Esophagus mucosa (tissue), 1 donor: ENCODE data around the gene SCO2. TPM values are rescaled to one million over a fixed set of nuclear protein-coding genes. Genes with fewer than 3 reads are reported as not detected.
A peak's percentile ranks its signal among the peaks of the same experiment; 100 is the strongest.

ENCODE experiments used
- ATAC-seq: fragments of 200-7000 bp; cut with Tn5 transposase; one replicate; pipeline ENCODE4 v1.9.1; 2020
- total RNA-seq: library from RNA; stranded (reverse); gene quantifications from one replicate; pipeline ENCODE4 v1.2.4, GENCODE V29; 2023
- donor health status: DM: yes; HTN: yes; CAD: no.

The SCO2 gene
- total RNA-seq, 1 donor from 2014 or later: 1.2 TPM

- ATAC-seq: no peak
These were observed 6.8 kb downstream of the SCO2 start for GRCh38 chr22:50518606-50519005.

DNA sequence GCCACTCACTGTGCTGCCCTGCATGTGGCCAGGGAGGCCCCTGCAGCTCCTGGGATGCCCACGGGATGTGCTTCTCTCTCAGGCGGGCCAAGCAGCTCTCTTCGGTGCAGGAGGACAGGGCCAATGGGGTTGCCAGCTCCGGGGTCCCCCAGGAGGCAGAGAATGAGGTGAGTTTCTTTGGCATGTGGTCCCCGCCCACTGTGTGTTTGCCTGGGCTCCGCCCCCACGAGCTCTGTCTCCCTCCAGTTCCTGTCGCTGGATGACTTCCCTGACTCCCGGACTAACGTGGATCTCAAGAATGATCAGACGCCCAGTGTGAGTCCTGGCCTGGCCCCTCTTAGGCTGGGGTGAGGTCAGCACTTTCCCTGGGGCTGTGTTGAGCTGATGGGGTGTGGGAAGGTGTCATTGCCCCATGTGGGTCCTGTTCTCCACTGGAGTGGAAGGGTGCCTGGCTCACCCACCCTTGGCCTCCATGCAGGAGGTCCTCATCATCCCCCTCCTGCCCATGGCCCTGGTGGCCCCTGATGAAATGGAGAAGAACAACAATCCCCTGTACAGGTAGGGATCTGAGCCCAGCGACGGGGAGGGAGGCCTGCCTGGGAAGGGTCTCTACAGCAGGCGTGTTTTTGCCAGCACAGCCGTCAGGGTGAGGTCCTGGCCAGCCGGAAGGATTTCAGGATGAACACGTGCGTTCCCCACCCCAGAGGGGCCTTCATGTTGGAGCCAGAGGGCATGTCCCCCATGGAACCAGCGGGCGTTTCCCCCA, 7.7 kb downstream of the SCO2 start:
- ATAC-seq: no peak

- no peak for ATAC-seq
These were observed 8.5 kb downstream of the SCO2 start for GRCh38 chr22:50516891-50517290.

DNA sequence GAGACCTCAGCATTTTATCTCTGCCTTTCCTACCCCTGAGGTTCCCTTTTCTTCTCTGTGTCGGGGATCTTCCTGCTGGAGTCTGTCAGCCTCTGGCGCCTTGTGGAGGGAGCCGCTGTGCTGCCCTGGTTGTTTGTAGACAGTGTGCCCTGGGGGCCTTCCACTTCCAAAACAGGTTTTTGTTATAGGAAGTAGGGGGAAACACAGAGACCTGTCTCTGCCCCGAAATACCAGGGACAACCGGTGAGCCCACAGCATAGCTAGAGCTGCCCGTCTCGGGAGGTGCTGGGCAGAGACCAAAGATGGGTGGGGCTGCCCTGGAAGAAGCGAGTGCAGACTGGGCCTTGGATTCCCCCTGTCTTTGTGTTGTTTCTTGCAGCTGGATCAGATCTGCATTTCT, 9.3 kb downstream of the SCO2 start:
- ATAC-seq: peak; percentile 10

DNA sequence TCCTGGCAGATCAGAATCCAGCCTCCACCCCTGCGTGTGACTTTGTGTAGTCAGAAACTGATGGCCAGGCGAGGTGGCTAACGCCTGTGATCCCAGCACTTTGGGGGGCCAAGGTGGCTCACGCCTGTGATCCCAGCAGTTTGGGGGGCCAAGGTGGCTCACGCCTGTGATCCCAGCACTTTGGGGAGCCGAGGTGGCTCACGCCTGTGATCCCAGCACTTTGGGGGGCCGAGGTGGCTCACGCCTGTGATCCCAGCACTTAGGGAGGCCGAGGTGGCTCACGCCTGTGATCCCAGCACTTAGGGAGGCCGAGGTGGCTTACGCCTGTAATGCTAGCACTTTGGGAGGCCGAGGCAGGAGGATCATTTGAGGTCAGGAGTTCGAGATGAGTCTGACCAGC, 12.2 kb downstream of the SCO2 start:
- no peak for ATAC-seq

DNA sequence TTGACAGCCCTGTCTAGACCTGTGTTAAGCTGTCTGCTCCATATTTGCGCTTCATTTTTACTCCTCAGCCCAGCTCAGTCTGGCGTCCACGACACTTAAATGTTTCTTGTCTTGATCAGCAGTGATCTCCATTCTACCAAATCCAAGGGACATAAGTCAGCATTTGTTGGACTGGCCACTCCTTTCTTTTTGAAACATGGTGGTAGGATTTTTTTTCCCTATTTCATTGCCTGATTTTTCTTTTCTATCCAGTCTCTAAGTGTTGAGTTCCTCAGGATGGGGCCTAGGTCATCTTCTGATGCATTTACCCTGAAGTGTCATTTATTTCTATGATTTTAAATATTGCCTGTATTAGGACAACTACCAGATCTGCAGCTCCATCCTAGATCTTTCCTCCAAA, 16.5 kb downstream of the SCO2 start:
- ATAC-seq: no peak

GRCh38 chr22:50507991-50508884, 17.2 kb downstream of the SCO2 start, which contains the start of gene NCAPH2:
Gene NCAPH2 (plus strand): TSS chr22:50508224. CDS start chr22:50508338, 114 bp downstream.
- peak; percentile 76 for ATAC-seq

- ATAC-seq: peak; percentile 78
These were observed 17.9 kb downstream of the SCO2 start, which contains the start of gene LMF2 for GRCh38 chr22:50507421-50507990. Gene LMF2 (minus strand): TSS chr22:50507702. CDS start chr22:50507675, 27 bp downstream.

GRCh38 chr22:50506611-50507420, 18.6 kb downstream of the SCO2 start:
- peak; percentile 15 for ATAC-seq

- no peak for ATAC-seq
These were observed 19.4 kb downstream of the SCO2 start for GRCh38 chr22:50505776-50506610.

GRCh38 chr22:50505276-50505775, 20.1 kb downstream of the SCO2 start:
- no peak for ATAC-seq

DNA sequence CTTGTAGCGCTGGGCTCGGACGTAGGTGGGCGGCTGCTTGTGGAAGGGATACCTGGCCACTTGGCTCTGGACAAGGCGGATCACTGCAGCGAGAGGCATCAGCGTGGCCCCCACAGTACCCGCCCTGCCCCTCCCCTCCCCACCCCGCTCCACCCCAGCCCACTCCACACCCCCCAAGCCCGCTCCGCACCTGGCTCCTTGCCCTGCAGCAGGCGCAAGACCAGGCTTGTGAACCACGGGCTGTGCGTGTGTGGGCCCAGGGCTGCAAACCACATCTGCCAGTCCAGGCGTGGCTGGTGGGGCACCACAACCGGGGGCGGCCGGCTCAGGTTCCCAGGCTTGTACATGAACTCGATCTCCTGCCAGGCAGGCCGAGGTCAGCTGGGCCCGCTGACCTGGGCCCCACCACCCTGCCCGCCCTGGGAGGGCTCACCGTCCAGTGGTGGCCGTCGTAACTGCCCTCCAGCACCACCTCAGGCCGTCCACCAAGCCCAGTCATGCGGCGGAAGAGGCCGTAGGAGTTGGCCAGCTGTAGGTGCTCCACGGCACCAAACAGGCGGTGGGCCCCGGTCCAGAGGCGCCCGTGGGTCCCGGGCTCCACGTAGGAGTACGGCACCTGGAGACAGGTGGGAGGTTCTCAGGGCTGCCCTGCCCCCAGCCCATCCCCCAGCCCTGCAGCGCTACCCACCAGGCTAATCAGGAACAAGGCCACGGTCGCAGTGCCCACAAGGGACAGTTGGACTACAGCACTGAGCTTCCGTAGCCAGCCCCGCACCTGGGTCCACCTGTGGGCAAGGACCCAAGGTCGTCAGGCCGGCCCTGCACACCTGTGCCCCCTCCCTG, 20.8 kb downstream of the SCO2 start:
- peak; percentile 24 for ATAC-seq

DNA sequence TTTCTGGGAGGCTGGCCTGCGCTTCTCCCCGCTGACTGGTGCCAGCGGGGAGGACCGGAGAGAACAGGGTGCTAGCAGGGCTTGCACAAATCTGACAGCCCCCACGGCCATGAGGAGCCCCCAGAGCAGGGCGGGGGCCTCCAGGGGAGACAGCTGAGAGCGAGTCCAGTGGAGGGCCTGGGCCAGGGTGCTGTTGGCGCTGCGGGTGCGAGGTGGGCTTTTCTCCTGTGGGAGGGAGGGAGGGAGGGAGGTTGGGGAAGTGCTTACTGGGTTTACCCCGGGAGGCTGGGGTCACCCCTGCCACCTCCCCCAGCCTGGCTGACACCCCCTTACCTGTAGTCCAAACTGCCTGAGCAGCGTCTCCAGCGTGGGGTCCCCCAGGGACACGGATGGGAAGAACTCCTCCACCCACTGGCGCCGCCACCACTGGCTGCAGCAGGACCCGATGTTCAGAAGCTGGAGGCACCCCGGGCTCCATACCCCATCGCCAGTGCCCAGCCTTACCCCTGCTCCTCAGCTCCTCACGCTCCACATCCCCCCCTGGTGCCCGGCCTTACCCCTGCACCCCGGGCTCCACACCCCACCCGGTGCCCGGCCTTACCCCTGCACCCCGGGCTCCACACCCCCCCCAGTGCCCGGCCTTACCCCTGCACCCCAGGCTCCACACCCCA, 21.8 kb downstream of the SCO2 start:
- ATAC-seq: no peak

- no peak for ATAC-seq
These were observed 22.5 kb downstream of the SCO2 start for GRCh38 chr22:50502628-50503474.

DNA sequence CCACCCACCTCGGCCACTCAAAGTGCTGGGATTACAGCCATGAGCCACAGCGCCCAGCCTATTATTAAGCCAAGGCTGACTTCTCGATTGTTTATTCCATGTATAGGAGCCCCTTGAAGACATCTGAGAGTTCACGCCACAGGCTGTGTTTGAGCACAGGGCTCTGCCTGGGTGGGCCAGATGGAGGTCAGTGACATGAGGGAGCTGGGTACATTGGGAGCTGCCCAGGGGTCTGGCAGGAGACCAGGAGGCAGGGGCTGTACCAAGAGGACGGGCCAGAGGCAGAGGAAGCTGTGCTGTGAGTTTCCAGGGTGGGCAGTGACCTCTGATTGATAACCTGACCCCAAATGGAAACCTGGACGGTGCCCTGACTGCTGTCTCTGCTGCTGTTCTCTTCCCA, 23.3 kb downstream of the SCO2 start:
- no peak for ATAC-seq

DNA sequence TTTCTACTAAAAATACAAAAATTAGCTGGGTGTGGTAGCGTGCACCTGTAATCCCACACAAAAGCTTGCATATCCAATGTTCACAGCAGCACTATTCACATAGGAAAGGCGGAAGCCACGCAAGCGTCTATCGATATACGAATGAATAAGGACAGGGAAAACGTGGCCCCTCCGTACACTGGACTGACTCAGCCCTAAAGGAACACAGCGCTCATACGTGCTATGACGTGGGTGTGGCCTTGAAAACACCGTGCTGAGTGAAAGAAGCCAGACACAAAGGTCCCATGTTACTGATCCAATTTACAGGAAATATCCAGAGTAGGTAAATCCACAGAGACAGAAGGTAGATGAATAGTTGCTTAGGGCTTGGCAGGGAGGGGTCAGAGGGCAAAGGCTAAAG, 24.9 kb downstream of the SCO2 start:
- no peak for ATAC-seq

DNA sequence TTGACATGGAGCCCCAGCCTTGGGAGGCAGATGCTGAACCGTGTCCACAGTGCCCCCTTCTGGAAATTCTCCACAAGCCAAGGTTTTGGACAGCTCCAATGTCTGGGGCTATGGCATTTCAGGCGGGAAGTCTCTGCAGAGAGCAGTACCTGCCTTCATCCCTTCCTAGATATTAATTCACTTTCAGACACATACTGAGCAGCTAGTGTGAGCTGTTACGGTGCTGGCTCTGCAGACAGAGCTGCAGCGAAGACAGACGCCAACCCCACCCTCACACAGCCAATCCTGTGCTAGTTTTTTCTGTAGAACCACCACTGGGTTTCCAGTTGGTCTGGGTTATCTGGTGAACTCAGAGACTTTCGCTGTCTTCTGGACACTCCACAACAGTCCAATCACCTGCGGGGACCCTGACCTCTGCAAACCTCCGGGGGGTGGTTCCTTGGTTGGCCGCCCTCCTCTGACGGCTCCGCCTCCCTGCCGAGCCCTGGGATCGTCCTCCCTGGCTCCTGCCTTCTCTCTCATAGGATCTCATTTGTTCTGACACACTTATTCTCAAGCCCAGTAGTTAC, 27.0 kb downstream of the SCO2 start:
- peak; percentile 73 for ATAC-seq

DNA sequence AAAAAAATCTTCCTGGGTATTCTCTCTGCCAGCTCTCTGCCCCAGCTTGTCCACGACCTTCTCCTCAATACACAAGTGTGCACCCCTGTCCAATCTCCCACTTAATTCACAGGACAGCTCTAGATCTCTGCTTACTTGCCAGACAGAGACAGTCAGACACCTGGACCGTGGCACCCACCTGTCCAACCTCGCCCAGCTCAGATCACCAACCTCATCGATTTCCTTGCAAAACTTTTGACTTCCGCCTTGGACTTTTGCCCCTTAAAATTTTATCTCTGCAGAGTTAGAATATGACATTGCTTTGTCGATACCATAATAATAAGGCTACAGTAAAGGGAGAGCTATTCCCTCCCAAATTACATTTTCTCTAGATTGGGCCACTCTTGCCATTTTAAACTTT, 28.3 kb downstream of the SCO2 start:
- no peak for ATAC-seq
